Measurements from ENCODE around the gene NUDT14.

The NUDT14 gene

DNA sequence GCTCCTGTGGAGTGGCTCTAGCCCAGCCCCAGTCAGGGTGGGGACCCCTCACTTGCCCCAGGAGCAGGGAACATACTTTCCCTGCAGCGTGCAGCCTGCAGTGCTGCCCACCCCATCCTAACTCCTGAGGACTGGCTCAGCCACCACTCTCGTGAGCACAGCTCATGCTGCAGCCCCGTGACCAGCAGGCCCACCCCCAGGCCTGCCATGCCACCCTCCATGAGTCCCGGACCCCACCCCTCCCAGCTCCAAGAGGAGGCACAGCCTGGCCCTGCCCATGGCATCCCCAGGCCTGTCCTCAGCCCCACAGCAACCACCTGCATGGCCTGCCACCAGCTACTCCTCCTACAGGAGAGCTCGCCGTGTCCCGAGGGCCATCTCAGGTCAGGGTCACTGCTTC is 8.6 kb downstream of the NUDT14 start:
- no peak for DNase-seq

GRCh38 chr14:105171004-105171673 is 10.0 kb downstream of the NUDT14 start:
- DNase-seq, result no peak

- no peak for DNase-seq
These were observed 11.1 kb downstream of the NUDT14 start for GRCh38 chr14:105169776-105170655.

DNA sequence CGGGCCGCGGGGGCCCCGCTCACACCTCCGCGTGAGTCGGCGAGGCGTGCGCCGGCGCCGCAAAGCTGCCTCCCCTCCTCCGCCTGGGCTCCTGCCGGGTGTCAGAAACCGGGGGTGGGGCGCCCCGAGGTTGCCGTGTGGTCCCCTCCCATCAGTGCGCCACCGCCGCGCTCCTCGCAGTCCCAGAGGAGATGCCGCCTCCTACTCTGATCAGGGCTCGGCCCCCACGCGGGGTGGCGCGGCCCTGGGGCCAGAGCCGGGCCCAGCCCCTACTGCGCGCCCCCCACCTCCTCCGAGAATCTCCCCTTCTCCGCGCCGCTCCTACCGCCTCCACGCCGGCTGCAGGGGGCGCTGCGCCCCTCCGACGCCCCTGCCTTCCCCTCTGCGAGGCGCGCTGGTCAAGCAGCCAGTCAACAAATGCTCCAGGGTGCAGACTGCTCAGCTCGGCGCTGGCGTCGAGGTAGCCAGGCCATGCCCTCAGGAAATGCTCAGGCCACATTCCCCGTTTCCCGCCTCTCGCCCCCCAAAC is 12.1 kb downstream of the NUDT14 start:
- DNase-seq, result peak; percentile 43

DNA sequence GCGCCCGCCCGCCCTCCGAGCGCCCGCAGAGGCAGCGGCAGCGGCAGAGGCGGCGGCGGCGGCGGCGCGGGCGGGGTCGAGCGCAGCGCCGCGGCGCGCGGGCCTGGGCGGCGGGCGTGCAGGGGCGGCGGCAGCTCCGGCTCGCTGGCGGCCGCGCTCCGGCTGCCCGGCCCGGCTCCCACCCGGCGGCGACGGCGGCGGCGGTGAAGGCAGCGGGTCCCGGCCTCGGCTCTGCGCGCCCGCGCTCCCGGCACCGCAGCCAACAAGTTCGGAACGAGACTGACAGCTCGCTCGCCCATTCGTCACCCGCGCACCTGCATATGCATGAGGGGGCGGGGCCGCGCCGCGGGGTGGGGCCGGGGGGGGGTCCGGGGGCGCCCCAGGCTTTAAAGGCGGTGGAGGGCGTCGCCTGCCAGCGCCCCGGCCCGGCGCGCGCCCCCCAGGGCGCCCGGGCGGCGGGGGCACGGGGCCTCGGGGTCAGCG is 12.6 kb downstream of the NUDT14 start, which contains the start of gene JAG2:
TSS of gene JAG2 (minus strand) at position 281 of the 483 bp plus-strand sequence. CDS start 356 bp downstream, outside the sequence.
- DNase-seq, result peak; percentile 64

GRCh38 chr14:105168093-105168420 is 13.1 kb downstream of the NUDT14 start:
- DNase-seq, result no peak

- no peak for DNase-seq
These were observed 13.6 kb downstream of the NUDT14 start for GRCh38 chr14:105167303-105168092.

DNA sequence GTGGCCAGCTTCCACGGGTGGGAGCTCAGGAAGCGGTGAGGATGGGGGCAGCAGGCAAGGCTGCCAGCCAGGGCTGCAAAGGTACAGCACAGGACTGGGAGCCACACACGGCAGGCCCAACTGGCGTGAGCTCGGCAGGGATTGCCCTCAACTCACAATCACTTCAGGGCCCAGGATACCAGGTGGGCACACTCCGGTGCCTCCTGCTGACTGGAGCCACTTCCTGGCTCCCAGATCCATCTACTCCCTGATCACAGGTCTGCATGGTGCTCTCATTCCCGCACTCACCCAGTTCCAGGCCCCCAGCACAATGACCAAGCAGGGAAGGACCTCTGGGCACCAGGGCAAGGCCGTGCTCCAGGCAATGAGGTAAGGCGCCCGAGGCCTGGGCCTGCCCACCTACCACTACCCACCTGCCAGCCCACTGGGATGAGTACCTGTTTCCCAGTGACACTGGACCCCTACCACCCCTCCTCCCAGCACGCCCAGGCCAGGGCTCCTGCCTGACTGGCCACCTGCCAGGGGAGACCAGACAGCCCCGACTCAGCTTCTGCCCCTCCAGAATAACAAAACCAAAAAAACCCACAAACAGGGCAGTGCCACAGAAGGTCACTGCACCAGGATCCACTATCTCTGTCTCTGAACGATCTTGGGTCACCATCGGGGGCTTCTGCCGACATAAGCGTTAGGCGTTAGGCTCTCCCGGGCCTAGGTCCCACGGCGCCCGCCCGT is 14.4 kb downstream of the NUDT14 start:
- no peak for DNase-seq

DNA sequence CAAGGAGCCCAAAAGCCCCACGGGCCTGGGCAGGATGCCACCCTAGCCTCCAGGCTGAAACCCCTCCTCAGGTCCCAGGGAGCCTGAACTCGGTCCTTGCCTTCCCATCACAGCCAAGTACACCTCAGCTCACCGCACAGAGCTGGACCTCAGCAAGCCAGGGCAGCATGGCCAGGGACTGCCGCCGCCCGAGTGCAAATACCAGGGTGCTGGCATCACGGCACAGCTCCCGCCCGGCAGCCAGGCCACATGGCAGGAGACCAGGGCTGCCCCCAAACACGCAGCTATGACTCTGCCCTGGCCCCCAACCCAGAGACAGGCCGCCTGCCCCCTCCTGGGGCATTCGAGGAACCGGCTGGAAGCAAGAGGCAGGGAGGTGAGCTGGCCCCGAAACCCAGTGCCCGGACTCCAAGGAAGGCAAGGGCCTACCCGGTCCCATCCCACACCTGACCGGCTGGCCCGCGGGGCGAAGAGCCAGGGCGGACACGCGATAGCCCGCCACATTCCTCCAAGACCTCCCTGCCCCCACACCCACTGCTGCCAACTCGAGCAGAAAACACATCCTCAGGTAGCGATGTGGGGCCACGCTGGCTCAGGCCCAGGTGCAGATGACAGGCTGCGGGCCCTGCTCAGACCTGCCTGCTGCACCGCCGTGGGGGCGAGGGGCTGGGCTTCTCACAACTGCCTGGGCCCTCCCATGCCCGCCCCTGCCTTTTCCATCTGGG is 15.2 kb downstream of the NUDT14 start:
- no peak for DNase-seq

DNA sequence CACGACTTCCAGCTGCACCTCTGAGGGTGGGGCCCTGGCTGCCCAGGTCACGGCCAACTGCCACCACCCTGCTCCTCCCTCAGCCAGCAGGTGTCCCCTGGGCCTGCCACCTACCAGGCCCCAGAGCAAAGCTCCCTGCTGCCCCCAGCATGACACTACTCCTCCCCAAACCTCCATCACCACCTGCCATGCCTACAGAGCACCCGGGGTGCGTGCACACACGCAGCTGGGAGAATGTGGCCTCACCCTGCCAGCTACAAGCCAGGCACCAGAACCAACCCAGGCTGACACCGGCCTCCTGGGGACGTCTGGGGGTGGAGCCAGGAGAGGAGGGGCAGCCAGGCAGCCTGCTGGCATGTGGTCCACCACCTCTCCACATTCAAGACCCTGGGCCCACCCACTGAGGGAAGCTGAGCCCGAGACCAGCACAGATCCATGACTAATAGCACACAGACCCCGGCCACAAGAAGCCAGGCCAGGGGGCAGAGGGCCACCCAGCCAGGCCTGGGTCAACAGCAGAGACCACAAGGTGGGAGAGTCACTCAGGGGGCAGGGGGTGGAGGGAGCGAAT is 15.9 kb downstream of the NUDT14 start:
- no peak for DNase-seq

DNA sequence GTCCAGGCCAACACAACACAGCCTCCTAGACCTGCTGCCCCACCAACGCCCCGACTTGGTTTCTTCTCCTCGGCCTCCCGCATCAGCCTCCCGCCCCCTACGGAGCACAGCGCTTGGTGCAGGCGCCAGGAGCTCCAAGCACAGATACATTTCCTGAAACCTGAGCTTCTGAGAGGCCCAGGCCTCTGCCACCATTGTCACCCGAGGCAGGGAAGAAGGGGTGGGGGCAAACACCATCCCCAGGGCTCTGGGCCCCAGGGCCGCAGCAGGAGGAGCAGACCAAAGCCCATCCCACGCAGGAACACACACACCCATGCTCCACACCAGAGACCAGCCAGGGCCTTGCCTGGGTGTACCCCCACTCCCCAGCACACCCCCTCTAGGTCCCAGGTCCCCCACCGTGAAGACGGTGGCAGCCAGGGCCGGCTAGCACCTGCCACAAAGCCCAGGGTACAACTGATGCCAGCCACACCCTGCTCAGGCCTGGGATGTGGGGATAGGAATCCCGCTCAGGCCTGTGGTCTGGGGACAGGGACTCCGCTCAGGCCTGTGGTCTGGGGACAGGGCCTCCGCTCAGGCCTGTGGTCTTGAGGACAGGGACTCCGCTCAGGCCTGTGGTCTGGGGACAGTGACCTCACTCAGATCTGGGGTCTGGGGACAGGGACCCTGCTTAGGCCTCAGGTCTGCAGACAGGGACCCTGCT is 17.9 kb downstream of the NUDT14 start:
- DNase-seq, result no peak

DNA sequence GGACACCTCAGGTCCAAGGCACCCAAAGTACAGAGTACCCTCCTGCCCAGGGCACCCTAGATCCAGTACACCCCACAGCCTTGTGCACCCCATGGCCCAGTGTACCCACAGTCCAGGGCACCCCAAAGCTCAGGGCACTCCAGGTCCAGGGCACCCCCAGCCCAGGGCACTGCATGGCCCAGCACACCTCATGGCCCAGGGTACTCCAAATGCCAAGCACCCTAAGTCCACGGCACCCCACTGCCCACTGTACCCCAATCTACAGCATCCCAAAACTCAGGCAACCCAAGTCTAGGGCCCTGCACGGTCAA is 18.5 kb downstream of the NUDT14 start:
- no peak for DNase-seq

DNA sequence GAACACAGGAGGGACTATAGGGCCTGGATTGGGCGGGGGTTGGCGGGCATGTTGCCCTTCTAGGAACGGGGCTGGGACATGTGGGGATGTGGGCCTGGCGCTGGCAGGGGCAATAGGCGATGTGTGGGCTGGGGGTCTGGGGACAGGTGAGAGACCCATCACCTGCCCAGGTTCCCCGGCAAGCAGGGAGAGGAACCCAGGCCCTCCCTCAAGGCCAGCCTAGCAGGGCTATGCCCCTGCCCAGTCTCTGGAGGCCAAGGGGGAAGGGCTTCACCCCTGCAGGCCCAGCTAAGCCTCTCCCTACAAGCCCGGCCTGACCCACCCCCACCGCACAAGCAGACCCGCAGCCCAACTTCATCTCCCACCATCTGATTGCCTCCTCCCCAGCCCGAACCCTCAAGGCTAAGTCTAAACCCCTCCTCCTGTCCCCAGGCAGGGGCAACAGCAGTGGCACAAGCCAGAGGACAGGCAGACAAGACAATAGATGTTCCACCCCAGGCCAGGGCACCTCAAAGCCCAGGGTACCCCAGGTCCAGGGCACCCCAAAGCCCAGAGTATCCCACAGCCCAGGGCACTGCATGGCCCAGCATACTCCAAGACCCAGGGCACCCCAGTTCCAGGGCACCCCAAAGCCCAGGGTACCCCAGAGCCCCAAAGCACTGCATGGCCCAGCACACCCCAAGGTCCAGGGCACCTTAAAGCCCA is 19.0 kb downstream of the NUDT14 start:
- DNase-seq, result no peak

DNA sequence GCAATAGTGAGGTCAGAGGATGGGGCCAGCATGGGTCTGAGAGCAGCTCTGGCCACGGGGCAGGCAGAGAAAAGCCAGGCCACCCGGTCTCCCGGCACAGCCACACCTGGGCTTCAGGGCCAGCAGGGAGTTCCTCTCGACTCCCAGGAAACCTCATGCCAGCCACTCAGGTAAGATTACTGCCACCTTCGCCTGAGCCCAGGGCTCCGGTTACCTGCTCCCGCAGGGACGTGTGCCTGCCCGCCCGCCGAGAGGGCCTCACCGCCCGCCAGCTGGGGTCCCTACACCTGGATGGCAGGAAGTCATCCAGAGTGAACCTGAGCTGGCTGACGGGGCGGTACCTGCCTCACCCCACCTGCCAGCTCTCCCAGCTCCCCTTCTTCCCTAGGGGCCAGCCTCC is 19.8 kb downstream of the NUDT14 start:
- DNase-seq, result no peak

GRCh38 chr14:105160776-105161175 is 20.3 kb downstream of the NUDT14 start:
- no peak for DNase-seq

- no peak for DNase-seq
These were observed 21.8 kb downstream of the NUDT14 start for GRCh38 chr14:105159344-105159743.

DNA sequence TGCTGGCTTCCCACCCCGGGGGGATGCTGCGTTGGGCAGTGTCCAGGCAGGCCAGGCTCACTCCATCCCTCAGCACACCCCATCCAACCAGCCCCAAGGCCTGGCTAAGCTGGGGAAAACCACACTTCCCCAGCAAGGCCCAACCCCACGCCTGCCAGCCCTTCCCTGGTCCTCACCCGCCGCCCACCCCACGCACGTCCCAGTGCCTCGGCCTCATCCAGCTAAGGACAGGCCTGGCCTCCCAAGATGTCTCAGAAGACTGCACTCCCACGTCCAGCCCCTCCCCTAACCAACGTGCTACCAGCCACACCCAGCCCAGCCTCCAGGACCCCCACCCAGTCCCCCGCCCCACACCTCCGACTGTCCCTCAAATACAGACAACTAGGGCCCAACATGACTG is 22.3 kb downstream of the NUDT14 start:
- DNase-seq, result no peak

- DNase-seq, result no peak
These were observed 23.2 kb downstream of the NUDT14 start for GRCh38 chr14:105157872-105158271.

GRCh38 chr14:105156414-105157375 is 24.4 kb downstream of the NUDT14 start:
- no peak for DNase-seq
